ENCODE measurements around the gene CHP1. TPM values are rescaled to one million over a fixed set of nuclear protein-coding genes. Genes with fewer than 3 reads are reported as not detected.

Gene CHP1
- total RNA-seq, 1 experiment from 2014 or later, result 97.7 TPM

DNA sequence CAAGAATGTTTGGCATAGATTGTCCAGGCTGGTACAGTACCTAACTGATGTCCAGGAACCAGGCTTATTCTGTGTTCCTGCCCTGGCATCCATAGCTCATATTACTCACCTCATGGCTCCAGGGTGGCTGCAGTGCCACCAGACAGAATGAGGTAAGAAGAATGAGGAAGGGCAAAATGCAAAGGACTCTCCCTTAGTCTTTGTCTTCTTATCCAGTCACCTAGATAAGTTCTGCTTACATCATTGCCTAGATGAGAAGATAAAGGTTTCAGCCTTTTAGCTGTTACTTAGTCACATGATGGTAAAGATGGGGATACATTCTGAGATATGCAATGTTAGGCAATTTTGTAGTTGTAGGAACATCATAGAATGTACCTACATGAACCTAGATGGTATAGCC lies 45.8 kb downstream of the CHP1 start:
- Mint-ChIP-seq H3K4me3 (no peak overlapping the region), H3K9me3 (no peaks in the 10 kb centered on the region), H3K27me3 (ENCODE audit: low read depth) (no peaks in the 10 kb centered on the region), H3K36me3 (ENCODE audit: insufficient read depth in 1 of 3, low read depth in 3 of 3) (peaks cover 12 to 40% (median 38%) of the 10 kb centered on the region in 3 experiments; a peak in 6 of 7 replicates), H3K27ac (no peak overlapping the region), H3K4me1 (no peaks in the 10 kb centered on the region)
- no peak overlapping the region for H3T11ph ChIP-seq (ENCODE audit: low read length)
- TF ChIP-seq, protein P1, sequence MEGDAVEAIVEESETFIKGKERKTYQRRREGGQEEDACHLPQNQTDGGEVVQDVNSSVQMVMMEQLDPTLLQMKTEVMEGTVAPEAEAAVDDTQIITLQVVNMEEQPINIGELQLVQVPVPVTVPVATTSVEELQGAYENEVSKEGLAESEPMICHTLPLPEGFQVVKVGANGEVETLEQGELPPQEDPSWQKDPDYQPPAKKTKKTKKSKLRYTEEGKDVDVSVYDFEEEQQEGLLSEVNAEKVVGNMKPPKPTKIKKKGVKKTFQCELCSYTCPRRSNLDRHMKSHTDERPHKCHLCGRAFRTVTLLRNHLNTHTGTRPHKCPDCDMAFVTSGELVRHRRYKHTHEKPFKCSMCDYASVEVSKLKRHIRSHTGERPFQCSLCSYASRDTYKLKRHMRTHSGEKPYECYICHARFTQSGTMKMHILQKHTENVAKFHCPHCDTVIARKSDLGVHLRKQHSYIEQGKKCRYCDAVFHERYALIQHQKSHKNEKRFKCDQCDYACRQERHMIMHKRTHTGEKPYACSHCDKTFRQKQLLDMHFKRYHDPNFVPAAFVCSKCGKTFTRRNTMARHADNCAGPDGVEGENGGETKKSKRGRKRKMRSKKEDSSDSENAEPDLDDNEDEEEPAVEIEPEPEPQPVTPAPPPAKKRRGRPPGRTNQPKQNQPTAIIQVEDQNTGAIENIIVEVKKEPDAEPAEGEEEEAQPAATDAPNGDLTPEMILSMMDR (conservative IDR thresholded peaks at IDR 0.05), result no peak
- H3K4me2 ChIP-seq (ENCODE audit: insufficient read depth, insufficient read length, low read length), result no peak overlapping the region
- H2BK5ac ChIP-seq (ENCODE audit: insufficient read length, low read length), result no peak overlapping the region
- no peak overlapping the region for H3K4ac ChIP-seq (ENCODE audit: low read depth, low read length)
- no peak overlapping the region for H3K14ac ChIP-seq (ENCODE audit: insufficient read depth, low read length)
- H3K79me1 ChIP-seq (ENCODE audit: insufficient read depth, low read depth, low read length, poor library complexity, severe bottlenecking), result no peaks in the 10 kb centered on the region
- no peak overlapping the region for H2AFZ ChIP-seq (ENCODE audit: low read length)
- no peak overlapping the region for H3K27ac ChIP-seq (ENCODE audit: insufficient read length, low read depth, low read length)
- no peaks in the 10 kb centered on the region for H3K9me3 ChIP-seq (ENCODE audit: control insufficient read depth, low read depth, low read length)
- H2BK15ac ChIP-seq (ENCODE audit: low read depth, low read length), result no peak overlapping the region
- H3K4me1 ChIP-seq (ENCODE audit: insufficient read depth, low read length), result no peaks in the 10 kb centered on the region
- no peak overlapping the region for H4K8ac ChIP-seq (replicated peaks; ENCODE audit: insufficient read length, low read depth, low read length)
- no peak overlapping the region for H2BK20ac ChIP-seq (ENCODE audit: low read depth, low read length, poor library complexity, severe bottlenecking)
- H3K79me2 ChIP-seq (ENCODE audit: insufficient read depth, low read length), result no peaks in the 10 kb centered on the region
- no peak overlapping the region for H3K23ac ChIP-seq (ENCODE audit: insufficient read length, low read depth, low read length)
- no peak overlapping the region for H3K18ac ChIP-seq (ENCODE audit: insufficient read length, low read depth, low read length)
- H3K56ac ChIP-seq (ENCODE audit: insufficient read length, low read depth, low read length), result no peak overlapping the region
- no peak overlapping the region for H2BK120ac ChIP-seq (ENCODE audit: low read depth, low read length, poor library complexity, severe bottlenecking)
- H3K9ac ChIP-seq (ENCODE audit: extremely low read depth, insufficient read length, low read length), result no peak overlapping the region
- no peak for DNase-seq
- H4K91ac ChIP-seq (ENCODE audit: insufficient read length, low read depth, low read length), result no peak overlapping the region
- H2AK5ac ChIP-seq (ENCODE audit: insufficient read length, low read length), result no peak overlapping the region
- no peak overlapping the region for H4K5ac ChIP-seq (ENCODE audit: insufficient read length, low read depth, low read length)
- no peak overlapping the region for H2BK12ac ChIP-seq (ENCODE audit: insufficient read length, low read depth, low read length)
- H3K23me2 ChIP-seq (ENCODE audit: insufficient read length, low read depth, low read length, poor library complexity, severe bottlenecking), result no peaks in the 10 kb centered on the region
- H3K27me3 ChIP-seq (ENCODE audit: insufficient read depth, low read length), result no peaks in the 10 kb centered on the region
- H4K20me1 ChIP-seq (ENCODE audit: control insufficient read depth, insufficient read depth, insufficient read length), result no peaks in the 10 kb centered on the region
